ENCODE data around the gene FALEC.

The FALEC gene

GRCh38 chr1:150486966-150487762 is 28.4 kb upstream of the FALEC start, which contains the start of gene TARS2:
Gene TARS2 (plus strand): TSS chr1:150487419. CDS start chr1:150487451, 32 bp downstream.
- Histone ChIP-seq H3K4me1 (ENCODE audit: insufficient read depth, low read length) (peaks cover 15% of the 10 kb centered on the region), H3K9me3 (ENCODE audit: insufficient read depth, low read length, severe bottlenecking) (no peaks in the 10 kb centered on the region), H3K4me2 (ENCODE audit: insufficient read depth, low read length) (peak within 1 kb of the TSS; percentile 97), H2AFZ (ENCODE audit: low read depth, low read length) (peak within 1 kb of the TSS; percentile 99), H3K36me3 (ENCODE audit: insufficient read depth, low read length) (peaks cover 27% of the 10 kb centered on the region), H3K27me3 (ENCODE audit: insufficient read depth, low read length, poor library complexity) (no peaks in the 10 kb centered on the region), H3K79me2 (ENCODE audit: insufficient read depth, low read length) (peaks cover 16% of the 10 kb centered on the region), H4K20me1 (ENCODE audit: insufficient read depth, low read length) (no peaks in the 10 kb centered on the region), H3K27ac (ENCODE audit: low read length) (peak within 1 kb of the TSS; percentile 87), H3K4me3 (ENCODE audit: low read depth in 1 of 2, low read length in 2 of 2) (peak within 1 kb of the TSS; percentile 71 to 81), H3K9ac (ENCODE audit: low read depth, low read length) (peak within 1 kb of the TSS; percentile 70)
- ATAC-seq (ENCODE audit: insufficient read depth, low read depth) (peak; percentile 100), DNase-seq (peak; percentile 98)
- TF ChIP-seq EZH2 (IDR thresholded peaks at IDR 0.05; ENCODE audit: borderline replicate concordance, low read depth, low read length, severe bottlenecking) = no peak
- peak; percentile 14 for TF ChIP-seq CTCF (IDR thresholded peaks at IDR 0.05; ENCODE audit: borderline replicate concordance, extremely low read depth, low read length, poor library complexity, severe bottlenecking)

GRCh38 chr1:150487763-150488115 is 27.8 kb upstream of the FALEC start:
- peaks cover 33% of the 10 kb centered on the region for H3K36me3 ChIP-seq (ENCODE audit: insufficient read depth, low read length)
- H3K4me2 ChIP-seq (ENCODE audit: insufficient read depth, low read length) = peak overlapping the region; percentile 97
- peak overlapping the region; percentile 70 for H3K9ac ChIP-seq (ENCODE audit: low read depth, low read length)
- H2AFZ ChIP-seq (ENCODE audit: low read depth, low read length) = peak overlapping the region; percentile 85
- ATAC-seq (ENCODE audit: insufficient read depth, low read depth) = no peak
- peak overlapping the region; percentile 78 for H3K27ac ChIP-seq (ENCODE audit: low read length)
- peak overlapping the region; percentile 71 to 81 for H3K4me3 ChIP-seq (ENCODE audit: low read depth in 1 of 2, low read length in 2 of 2)
- no peak for TF ChIP-seq CTCF (IDR thresholded peaks at IDR 0.05; ENCODE audit: borderline replicate concordance, extremely low read depth, low read length, poor library complexity, severe bottlenecking)
- no peaks in the 10 kb centered on the region for H4K20me1 ChIP-seq (ENCODE audit: insufficient read depth, low read length)
- H3K27me3 ChIP-seq (ENCODE audit: insufficient read depth, low read length, poor library complexity) = no peaks in the 10 kb centered on the region
- DNase-seq = no peak
- no peaks in the 10 kb centered on the region for H3K9me3 ChIP-seq (ENCODE audit: insufficient read depth, low read length, severe bottlenecking)
- peaks cover 16% of the 10 kb centered on the region for H3K79me2 ChIP-seq (ENCODE audit: insufficient read depth, low read length)
- peaks cover 15% of the 10 kb centered on the region for H3K4me1 ChIP-seq (ENCODE audit: insufficient read depth, low read length)

- H3K27ac ChIP-seq (ENCODE audit: low read length) = no peak overlapping the region
- no peak overlapping the region for H3K4me2 ChIP-seq (ENCODE audit: insufficient read depth, low read length)
- DNase-seq = no peak
- ATAC-seq (ENCODE audit: insufficient read depth, low read depth) = no peak
- no peaks in the 10 kb centered on the region for H3K9me3 ChIP-seq (ENCODE audit: insufficient read depth, low read length, severe bottlenecking)
- H3K27me3 ChIP-seq (ENCODE audit: insufficient read depth, low read length, poor library complexity) = no peaks in the 10 kb centered on the region
- H3K9ac ChIP-seq (ENCODE audit: low read depth, low read length) = no peak overlapping the region
- no peaks in the 10 kb centered on the region for H4K20me1 ChIP-seq (ENCODE audit: insufficient read depth, low read length)
- no peak overlapping the region for H2AFZ ChIP-seq (ENCODE audit: low read depth, low read length)
- peaks cover 7% of the 10 kb centered on the region for H3K79me2 ChIP-seq (ENCODE audit: insufficient read depth, low read length)
- no peak for TF ChIP-seq CTCF (IDR thresholded peaks at IDR 0.05; ENCODE audit: borderline replicate concordance, extremely low read depth, low read length, poor library complexity, severe bottlenecking)
- no peak for TF ChIP-seq EZH2 (IDR thresholded peaks at IDR 0.05; ENCODE audit: borderline replicate concordance, low read depth, low read length, severe bottlenecking)
- H3K4me3 ChIP-seq (ENCODE audit: low read depth in 1 of 2, low read length in 2 of 2) = no peak overlapping the region
- peaks cover 9% of the 10 kb centered on the region for H3K4me1 ChIP-seq (ENCODE audit: insufficient read depth, low read length)
- peaks cover 58% of the 10 kb centered on the region for H3K36me3 ChIP-seq (ENCODE audit: insufficient read depth, low read length)
These were observed 22.4 kb upstream of the FALEC start for GRCh38 chr1:150493175-150493574.

All from DND-41 (cell line).